Sigmoid colon (tissue), 4 donors: ENCODE results near the gene LHX8.

Source experiments
- CTCF ChIP-seq, 4 experiments: fragments of 450-650 bp in 3 of 4; fragments of 200-600 bp in 1 of 4; IDR thresholded peaks; one replicate each; pipeline ENCODE4 v1.5.1; 2016 to 2019; ENCODE audit warnings: antibody characterized with exemption in 4 of 4, mild to moderate bottlenecking in 3 of 4, moderate library complexity in 2 of 4
- EP300 ChIP-seq, 4 donors: sonication (generic); formaldehyde crosslinking; IDR thresholded peaks; one replicate each; pipeline ENCODE4 v1.6.1; 2017; ENCODE audit warnings: antibody characterized with exemption in 4 of 4
- POLR2A ChIP-seq, 2 donors: fragments of 450-650 bp; IDR thresholded peaks; one replicate each; pipeline ENCODE4 v1.6.1; 2016; ENCODE audit warnings: antibody characterized with exemption in 2 of 2, mild to moderate bottlenecking in 2 of 2, moderate library complexity in 2 of 2
- POLR2AphosphoS5 ChIP-seq, 4 donors: sonication (generic); formaldehyde crosslinking; IDR thresholded peaks; one replicate each; pipeline ENCODE4 v1.6.1; 2017; ENCODE audit warnings: antibody characterized with exemption in 4 of 4

GRCh38 chr1:75132242-75132811 lies 1.9 kb upstream of the LHX8 start:
- TF ChIP-seq POLR2AphosphoS5 (IDR thresholded peaks at IDR 0.05) (no peak), CTCF (IDR thresholded peaks at IDR 0.05) (no peak), POLR2A (IDR thresholded peaks at IDR 0.05) (no peak), EP300 (IDR thresholded peaks at IDR 0.05) (no peak)
